HG02884 (cell line): ENCODE data around the gene ATP8B1.
"Not testable (repeated sequence)": the region's sequence is repeated elsewhere in the genome, so short reads cannot be mapped to it uniquely, and the experiment has no call there.

ENCODE experiments used
- ATAC-seq: cut with Tn5 transposase; IDR thresholded peaks from one replicate; pipeline ENCODE4 v1.9.1; 2021; ENCODE audit warnings: mild to moderate bottlenecking, moderate library complexity; ENCODE audit not compliant: unreplicated experiment

ATP8B1 gene

DNA sequence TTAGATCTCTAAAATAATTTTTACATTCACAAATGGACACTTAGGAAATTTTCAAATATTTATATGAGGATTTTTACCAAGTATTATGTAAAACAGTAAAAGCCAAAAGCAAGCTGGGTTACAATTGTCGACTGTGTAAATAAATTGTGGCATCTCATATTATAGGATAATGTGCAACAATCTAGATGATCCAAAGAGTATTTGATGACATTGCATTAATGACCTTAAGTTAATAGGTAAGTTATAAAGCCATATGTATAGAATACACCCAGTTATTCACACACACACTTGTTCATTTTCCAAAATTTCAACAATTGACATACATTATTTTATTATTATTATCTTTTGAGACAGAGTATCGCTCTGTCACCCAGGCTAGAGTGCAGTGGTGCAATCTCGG is 69.3 kb downstream of the ATP8B1 start:
- no peak for ATAC-seq

DNA sequence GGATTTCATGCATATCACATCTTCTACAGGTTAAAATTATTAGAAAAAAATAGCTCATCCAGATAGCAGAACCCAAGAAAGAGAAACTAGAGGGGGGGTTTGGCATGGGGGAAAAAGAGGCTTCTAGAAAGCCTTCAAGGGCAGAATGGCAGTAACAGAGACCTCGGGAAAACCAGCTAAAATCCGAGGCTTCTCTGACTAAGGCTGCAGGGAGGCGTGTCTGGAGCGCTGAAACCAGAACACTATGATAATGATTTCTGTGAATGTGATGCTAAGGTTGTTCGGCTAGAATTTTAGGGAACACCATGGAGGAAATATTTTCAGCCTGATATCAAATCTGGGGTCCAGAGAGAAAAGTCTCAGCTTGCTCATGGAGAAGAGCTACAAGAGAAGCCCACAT is 73.0 kb downstream of the ATP8B1 start:
- ATAC-seq = no peak

GRCh38 chr18:57728941-57729511 is 74.1 kb downstream of the ATP8B1 start:
- ATAC-seq = no peak

- no peak for ATAC-seq
These were observed 74.9 kb downstream of the ATP8B1 start for GRCh38 chr18:57727952-57728807.

DNA sequence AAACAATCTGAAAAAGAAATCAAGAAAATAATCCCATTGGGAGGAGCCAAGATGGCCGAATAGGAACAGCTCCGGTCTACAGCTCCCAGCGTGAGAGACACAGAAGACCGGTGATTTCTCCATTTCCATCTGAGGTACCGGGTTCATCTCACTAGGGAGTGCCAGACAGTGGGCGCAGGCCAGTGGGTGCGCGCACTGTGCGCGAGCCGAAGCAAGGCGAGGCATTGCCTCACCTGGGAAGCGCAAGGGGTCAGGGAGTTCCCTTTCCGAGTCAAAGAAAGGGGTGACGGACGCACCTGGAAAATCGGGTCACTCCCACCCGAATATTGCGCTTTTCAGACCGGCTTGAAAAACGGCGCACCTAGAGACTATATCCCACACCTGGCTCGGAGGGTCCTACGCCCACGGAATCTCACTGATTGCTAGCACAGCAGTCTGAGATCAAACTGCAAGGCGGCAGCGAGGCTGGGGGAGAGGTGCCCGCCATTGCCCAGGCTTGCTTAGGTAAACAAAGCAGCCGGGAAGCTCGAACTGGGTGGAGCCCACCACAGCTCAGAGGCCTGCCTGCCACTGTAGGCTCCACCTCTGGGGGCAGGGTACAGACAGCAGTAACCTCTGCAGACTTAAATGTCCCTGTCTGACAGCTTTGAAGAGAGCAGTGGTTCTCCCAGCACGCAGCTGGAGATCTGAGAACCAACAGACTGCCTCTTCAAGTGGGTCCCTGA is 83.7 kb downstream of the ATP8B1 start:
- not testable (repeated sequence) for ATAC-seq

- no peak for ATAC-seq
These were observed 86.6 kb downstream of the ATP8B1 start for GRCh38 chr18:57716549-57716948.

GRCh38 chr18:57715671-57716070 is 87.4 kb downstream of the ATP8B1 start:
- ATAC-seq = no peak

DNA sequence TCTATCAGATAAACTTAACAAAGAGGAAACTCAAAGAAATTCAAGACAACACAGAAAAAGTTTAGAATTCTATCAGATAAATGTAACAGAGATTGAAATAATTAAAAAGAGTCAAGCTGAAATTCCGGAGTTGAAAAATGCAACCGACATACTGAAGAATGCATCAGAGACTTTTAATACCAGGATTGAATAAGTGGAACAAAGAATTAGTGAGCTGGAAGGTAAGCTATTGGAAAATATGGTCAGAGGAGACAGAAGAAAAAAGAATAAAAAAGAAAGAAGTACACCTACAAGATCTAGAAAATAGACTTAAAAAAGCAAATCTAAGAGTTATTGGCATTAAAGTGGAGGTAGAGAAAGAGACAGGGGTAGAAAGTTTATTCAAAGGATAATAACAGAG is 88.0 kb downstream of the ATP8B1 start:
- no peak for ATAC-seq

DNA sequence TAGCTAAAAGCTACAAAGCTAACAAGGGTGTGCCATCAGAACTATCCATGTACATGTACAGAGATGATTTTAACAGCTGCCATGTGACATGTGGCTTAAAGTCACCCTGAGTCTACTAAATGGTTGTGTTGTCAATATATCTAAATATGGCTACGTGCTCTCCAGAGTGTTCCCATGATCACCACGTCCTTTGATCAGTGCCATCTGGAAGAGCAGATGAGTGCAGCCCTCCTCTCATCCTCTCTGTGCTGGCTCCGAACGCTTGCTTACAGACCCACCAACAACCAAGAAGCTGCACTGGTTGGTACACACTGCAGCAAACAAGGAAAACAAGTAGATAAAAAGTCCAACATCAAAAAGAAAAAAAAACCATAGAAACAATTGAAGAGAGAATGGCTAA is 92.9 kb downstream of the ATP8B1 start:
- ATAC-seq = no peak

DNA sequence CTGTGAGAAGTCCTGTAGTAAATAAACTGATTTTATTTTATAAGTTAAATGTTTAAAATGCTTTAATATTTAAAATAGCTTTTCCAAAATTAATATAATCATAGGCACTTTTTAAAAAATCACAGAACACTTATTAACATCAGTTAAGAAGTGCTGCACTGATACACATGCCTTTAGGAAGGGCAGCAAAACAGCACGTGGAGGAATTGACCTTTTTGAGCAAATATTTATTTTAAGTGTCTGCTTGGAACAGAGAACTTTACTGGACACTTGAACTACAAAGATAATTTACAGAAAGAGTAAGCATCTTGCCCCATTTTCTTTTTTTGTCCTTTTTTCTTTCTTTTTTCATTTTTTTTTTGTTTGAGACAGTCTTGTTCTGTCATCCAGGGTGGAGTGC is 93.8 kb downstream of the ATP8B1 start:
- ATAC-seq = no peak

DNA sequence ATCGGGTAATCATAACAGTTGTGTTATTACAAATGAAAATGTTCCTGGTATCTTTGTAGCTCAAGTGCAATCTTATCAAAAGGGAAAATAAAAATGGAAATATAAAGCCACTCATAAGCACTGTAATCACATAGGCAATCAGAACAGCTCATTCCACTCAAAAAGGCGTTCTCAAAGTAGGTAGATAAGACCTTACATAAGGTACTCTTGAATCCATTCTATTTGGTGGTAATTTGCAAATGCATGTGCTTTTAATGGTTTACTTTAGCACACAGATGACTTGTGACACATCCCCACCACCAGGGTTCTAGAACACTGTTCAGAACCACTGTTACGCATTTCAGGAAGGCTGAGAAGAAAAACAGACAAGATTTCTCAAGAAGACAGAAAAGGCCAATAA is 94.8 kb downstream of the ATP8B1 start:
- no peak for ATAC-seq

- no peak for ATAC-seq
These were observed 97.1 kb downstream of the ATP8B1 start for GRCh38 chr18:57705832-57706595.

DNA sequence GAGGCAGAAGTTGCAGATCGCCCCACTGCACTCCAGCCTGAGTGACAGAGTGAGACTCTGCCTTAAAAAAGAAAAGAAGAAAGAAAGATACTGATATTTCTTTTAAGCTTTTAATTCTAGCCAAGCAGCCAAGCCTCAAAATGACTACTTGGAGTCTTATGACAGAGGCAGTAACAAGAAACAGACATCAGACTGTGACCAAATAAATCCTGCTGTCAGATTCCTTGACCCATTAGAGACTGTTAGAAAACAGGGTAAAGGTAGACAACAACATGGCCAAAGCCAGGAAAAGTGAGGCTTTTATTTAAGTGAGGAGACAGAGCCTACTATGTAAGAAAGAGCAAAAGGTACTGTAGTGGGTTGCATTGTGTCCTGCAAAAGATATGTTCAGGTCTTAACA is 98.1 kb downstream of the ATP8B1 start:
- ATAC-seq = no peak

- no peak for ATAC-seq
These were observed 104.4 kb downstream of the ATP8B1 start for GRCh38 chr18:57698571-57699276.

- no peak for ATAC-seq
These were observed 105.7 kb downstream of the ATP8B1 start for GRCh38 chr18:57697426-57697825.

GRCh38 chr18:57696271-57696670 is 106.8 kb downstream of the ATP8B1 start:
- no peak for ATAC-seq

DNA sequence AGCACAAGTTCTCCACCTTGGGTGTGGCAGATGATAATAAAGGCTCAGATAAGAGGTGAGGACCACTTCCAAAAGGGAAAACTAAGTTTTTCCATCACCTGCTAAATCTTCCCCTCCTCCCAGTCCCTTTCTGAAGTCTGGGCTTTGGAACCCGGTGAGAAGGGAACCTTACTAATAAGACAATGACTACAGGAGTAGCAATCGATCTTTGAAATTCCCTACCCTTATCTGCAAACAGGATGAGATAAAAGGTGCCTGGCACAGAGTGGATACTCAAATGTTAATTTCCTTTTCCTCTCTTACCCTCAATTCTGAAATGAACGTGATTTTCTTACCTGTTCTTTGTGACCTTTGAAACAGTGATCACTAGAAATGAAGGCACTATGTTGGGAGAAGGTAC is 111.8 kb downstream of the ATP8B1 start:
- ATAC-seq = no peak

DNA sequence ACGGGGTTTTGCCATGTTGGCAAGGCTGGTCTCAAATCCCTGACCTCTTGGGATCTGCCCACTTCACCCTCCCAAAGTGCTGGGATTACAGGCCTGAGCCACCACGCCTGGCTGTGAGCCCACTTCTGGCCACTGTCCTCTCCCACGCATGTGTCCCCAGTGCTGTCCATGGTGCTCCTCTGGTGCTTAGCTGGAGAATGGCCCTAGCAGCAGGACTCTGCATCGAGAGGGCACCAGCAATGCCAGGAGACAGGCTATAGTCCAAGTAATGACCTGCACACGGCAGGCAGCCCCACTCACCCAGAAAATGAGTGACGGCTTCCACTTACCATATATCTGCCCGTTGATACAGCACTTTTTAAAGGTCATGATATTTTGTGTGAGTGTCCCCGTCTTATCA is 115.1 kb downstream of the ATP8B1 start:
- no peak for ATAC-seq

- no peak for ATAC-seq
These were observed 119.6 kb downstream of the ATP8B1 start for GRCh38 chr18:57683470-57683869.
